ENCODE results near the gene FLT4. TPM values are rescaled to one million over a fixed set of nuclear protein-coding genes. Genes with fewer than 3 reads are reported as not detected.
"Not testable (repeated sequence)": the region's sequence is repeated elsewhere in the genome, so short reads cannot be mapped to it uniquely, and the experiment has no call there.

The FLT4 gene
- total RNA-seq: 97.3 and 203 TPM in 2 replicates

- no peak for DNase-seq (ENCODE audit: extremely low read depth, low read depth, low spot score)
These were observed at the start of gene FLT4 for GRCh38 chr5:180649297-180650039. Gene FLT4, minus strand, starts transcription at chr5:180649600. Its CDS starts 55 bp downstream, at chr5:180649545.

- DNase-seq (ENCODE audit: extremely low read depth, low read depth, low spot score): no peak
These were observed 49.6 kb upstream of the FLT4 start for GRCh38 chr5:180699042-180699441.

GRCh38 chr5:180696116-180696515, 46.7 kb upstream of the FLT4 start:
- no peak for DNase-seq (ENCODE audit: extremely low read depth, low read depth, low spot score)

- no peak for DNase-seq (ENCODE audit: extremely low read depth, low read depth, low spot score)
These were observed 43.0 kb upstream of the FLT4 start for GRCh38 chr5:180692429-180692828.

- no peak for DNase-seq (ENCODE audit: extremely low read depth, low read depth, low spot score)
These were observed 41.6 kb upstream of the FLT4 start for GRCh38 chr5:180691046-180691445.

GRCh38 chr5:180690562-180690961, 41.2 kb upstream of the FLT4 start:
- DNase-seq (ENCODE audit: extremely low read depth, low read depth, low spot score): no peak

- DNase-seq (ENCODE audit: extremely low read depth, low read depth, low spot score): no peak
These were observed 40.4 kb upstream of the FLT4 start for GRCh38 chr5:180689775-180690174.

GRCh38 chr5:180689071-180689694, 39.8 kb upstream of the FLT4 start:
- no peak for DNase-seq (ENCODE audit: extremely low read depth, low read depth, low spot score)

GRCh38 chr5:180688330-180689070, 39.1 kb upstream of the FLT4 start:
- DNase-seq (ENCODE audit: extremely low read depth, low read depth, low spot score): no peak

GRCh38 chr5:180686799-180687198, 37.4 kb upstream of the FLT4 start:
- not testable (repeated sequence) for DNase-seq (ENCODE audit: extremely low read depth, low read depth, low spot score)

- no peak for DNase-seq (ENCODE audit: extremely low read depth, low read depth, low spot score)
These were observed 35.3 kb upstream of the FLT4 start for GRCh38 chr5:180684623-180685161.

GRCh38 chr5:180683220-180683922, 34.0 kb upstream of the FLT4 start:
- DNase-seq (ENCODE audit: extremely low read depth, low read depth, low spot score): no peak

- no peak for DNase-seq (ENCODE audit: extremely low read depth, low read depth, low spot score)
These were observed 33.2 kb upstream of the FLT4 start for GRCh38 chr5:180682560-180682959.

- not testable (repeated sequence) for DNase-seq (ENCODE audit: extremely low read depth, low read depth, low spot score)
These were observed 32.6 kb upstream of the FLT4 start for GRCh38 chr5:180682008-180682407.

GRCh38 chr5:180678319-180678718, 28.9 kb upstream of the FLT4 start:
- DNase-seq (ENCODE audit: extremely low read depth, low read depth, low spot score): not testable (repeated sequence)

- DNase-seq (ENCODE audit: extremely low read depth, low read depth, low spot score): no peak
These were observed 25.7 kb upstream of the FLT4 start for GRCh38 chr5:180675036-180675635.

- not testable (repeated sequence) for DNase-seq (ENCODE audit: extremely low read depth, low read depth, low spot score)
These were observed 24.7 kb upstream of the FLT4 start for GRCh38 chr5:180674090-180674475.

GRCh38 chr5:180673371-180674089, 24.1 kb upstream of the FLT4 start:
- no peak for DNase-seq (ENCODE audit: extremely low read depth, low read depth, low spot score)

- not testable (repeated sequence) for DNase-seq (ENCODE audit: extremely low read depth, low read depth, low spot score)
These were observed 22.6 kb upstream of the FLT4 start for GRCh38 chr5:180671958-180672524.
